Activated CD4-positive, alpha-beta T cell treated with anti-CD3 and anti-CD28 coated beads for 48 hours (primary cell): Measurements from ENCODE around the gene TALDO1.
"Not testable (repeated sequence)": the region's sequence is repeated elsewhere in the genome, so short reads cannot be mapped to it uniquely, and the experiment has no call there.

Experiments
- DNase-seq: peaks from one replicate; pipeline ENCODE4 v3.0.0-alpha.2; 2020

Gene TALDO1

DNA sequence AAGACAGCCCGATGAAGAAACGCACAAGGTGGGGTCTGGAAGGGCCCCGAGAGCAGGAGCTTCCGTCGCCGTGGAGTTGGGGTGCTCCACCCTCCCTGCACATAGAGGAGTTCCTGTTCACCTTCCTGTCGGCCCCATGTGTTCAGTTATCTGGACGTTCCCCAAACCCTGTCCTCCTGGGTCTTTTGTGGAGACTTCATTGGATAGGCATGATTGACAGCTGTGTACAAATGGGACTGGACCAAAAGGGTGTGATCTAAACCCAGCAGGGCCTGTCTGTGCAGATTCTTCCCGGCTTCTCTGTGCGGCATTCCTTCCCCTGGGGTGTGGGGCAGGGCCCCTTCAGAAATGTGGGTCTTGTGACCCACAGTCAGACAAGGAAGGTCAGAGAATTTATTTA lies 9.4 kb upstream of the TALDO1 start:
- DNase-seq, result not testable (repeated sequence)

DNA sequence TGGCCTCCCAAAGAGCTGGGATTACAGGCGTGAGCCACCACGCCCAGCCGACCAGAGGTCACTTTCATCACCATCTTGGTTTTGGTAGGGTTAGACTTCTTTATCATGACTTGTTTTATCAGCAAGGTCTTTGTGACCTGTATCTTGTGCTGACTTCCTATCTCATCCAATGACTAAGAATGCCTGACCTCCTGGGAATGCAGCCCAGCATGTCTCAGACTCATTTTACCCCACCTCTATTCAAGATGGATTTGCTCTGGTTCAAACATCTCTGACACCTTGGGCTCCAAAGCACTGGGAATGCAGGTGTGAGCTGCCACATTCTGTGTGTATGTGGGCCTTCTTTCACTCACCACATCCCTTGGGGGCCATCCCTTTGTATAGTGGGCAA lies 5.1 kb upstream of the TALDO1 start:
- DNase-seq, result no peak

DNA sequence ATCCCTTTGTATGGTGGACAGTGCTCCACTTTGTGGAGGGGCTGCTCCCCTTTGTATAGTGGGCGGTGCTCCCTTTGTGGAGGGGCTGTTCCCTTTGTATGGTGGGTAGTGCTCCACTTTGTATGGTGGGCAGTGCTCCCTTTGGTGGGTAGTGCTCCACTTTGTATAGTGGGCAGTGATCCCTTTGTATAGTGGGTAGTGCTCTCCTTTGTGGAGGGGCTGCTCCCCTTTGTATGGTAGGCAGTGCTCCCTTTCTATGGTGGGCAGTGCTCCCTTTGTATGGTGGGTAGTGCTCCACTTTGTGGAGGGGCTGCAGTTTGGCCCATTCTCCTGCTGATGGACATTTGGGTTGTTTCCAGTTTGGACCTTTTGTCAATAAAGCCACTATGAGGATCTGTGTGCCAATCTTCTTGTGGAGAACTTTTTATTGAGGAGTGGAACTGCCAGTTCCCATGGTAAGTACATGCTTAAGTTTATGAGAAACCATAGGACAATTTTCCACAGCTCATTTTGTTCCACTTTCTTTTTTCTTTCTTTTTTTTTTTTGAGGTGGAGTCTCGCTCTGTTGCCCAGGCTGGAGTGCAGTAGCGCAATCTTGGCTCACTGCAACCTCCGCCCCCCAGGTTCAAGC lies 4.6 kb upstream of the TALDO1 start:
- no peak for DNase-seq

DNA sequence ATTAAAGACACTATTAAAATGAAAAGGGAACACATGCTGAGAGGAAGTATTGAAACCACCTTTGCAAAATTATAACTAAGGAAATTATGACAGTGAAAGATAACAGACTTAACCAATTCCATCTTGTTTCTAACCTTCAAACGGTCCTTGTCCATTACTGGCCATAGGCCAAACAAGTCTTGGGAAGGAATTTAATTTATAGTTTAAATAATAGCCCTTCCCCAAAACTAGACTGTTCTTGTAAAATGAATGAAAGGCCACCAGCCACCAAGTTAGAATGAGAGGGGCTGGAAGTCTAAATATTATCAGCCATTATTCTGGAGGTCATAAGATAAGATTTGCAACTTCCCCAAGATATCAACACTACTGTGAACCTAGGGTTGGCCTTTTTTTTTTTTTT lies 1.8 kb upstream of the TALDO1 start:
- DNase-seq, result no peak

DNA sequence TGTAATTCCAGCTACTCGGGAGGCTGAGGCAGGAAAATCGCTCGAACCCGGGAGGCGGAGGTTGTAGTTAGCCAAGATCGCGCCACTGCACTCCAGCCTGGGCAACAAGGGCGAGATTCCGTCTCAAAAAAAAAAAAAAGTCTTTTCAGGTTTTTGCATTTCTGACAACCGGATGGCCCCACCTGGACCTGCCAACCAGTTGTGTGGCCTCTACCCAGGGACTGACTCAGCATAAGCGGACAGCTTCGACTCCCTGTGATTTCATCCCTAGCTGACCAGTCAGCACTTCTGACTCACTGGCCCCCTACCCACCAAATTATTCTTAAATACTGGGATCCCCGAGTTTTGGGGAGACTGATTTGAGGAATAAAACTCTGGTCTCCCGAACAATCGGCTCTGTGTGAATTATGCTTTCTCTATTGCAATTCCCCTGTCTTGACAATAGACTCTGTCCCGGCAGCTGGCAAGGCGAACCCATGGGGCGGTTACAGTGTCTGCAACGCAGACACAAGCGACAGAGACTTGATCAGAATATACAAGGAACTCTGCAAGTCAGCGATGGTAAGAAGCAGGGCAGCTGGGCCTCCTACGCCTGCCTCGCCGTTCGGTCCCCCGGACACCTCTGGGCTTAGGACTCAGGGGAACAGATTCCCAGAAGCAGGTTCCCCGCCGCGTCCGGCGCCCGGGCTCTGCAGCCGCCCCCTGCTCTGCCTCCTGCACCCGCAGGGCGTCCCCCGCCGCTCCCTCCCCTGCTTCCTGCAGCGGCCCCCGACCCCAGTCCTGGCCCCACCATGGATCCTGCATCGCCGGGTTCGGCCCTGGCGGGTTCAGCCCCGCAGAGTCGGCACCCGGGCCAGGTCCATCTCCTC lies 741 bp upstream of the TALDO1 start:
- peak; percentile 58 for DNase-seq

DNA sequence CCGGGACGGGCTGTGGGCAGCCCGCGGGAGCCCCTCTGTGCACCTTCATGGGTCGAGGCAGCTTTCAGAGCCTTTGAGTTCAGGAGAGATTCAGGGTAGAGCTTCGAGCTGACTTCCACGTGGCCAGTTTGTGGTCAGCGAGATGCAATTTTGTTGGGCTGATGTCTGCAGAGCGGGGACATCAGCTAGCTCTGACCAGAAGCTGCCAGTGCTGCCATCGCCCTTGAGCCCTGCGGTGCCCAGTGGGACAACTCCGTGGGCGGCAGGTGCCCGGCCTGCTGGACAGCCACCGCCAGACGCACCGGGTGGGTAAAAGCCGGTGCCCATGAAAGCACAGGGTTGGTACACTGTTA lies 719 bp downstream of the TALDO1 start:
- no peak for DNase-seq

DNA sequence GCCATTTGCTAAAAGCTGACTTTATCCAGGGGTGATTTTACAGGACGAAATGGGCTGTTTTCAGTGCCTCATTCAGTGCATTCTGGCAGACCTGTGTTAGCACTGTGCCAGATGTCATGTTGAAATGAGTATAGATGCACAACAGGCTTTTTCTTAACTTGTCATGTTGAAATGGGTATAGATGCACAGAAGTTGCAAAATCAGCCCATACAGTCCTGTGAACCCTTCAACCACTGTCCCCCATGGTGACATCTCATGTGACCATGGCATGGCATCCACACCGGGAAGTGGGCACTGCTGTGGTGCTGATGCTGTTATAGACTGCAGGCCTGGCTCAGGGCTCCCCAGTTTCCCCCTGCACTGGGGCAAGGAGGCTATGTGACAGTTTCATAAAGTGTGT lies 2.5 kb downstream of the TALDO1 start:
- no peak for DNase-seq

DNA sequence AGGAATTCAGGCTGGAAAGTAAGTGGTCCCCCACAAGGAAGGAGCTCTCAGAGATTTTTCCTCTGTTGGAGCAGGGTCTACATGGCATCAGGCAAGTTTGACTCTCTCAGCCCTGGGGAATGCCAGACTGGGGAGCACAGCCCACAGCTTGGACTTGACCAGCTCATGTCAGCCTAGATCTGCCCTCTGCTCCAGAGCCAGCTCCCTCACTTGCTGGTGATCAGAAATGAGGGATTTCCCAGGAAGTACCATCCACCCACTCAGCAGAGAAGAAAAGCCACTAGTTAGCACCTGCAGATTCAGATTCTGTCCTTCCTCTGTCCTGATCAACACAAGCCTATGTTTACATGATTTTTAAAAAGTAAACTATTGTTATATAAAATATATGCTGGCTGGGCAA lies 13.0 kb downstream of the TALDO1 start:
- DNase-seq, result no peak

DNA sequence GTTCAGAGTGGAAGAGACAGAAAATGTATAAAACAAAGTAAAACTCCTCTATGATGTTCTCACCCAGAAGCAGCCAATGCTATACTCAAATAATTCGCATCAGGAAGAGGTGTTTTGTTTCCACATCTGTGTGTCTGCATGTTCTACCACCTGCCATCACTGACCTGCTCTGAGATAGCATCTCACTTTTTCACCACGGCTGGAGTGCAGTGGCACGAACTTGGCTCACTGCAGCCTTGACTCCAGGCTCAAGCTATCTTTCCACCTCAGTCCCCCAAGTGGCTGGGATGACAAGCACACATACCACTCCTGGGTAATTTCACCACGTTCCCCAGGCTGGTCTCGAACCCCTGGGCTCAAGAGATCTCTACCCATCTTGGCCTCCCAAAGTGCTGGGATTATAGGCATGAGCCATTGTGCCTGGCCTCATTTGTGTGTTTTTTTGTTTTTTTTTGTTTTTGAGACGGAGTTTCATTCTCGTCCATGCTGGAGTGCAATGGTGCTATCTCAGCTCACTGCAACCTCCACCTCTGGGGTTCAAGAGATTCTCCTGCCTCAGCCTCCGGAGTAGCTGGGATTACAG lies 14.4 kb downstream of the TALDO1 start:
- no peak for DNase-seq

DNA sequence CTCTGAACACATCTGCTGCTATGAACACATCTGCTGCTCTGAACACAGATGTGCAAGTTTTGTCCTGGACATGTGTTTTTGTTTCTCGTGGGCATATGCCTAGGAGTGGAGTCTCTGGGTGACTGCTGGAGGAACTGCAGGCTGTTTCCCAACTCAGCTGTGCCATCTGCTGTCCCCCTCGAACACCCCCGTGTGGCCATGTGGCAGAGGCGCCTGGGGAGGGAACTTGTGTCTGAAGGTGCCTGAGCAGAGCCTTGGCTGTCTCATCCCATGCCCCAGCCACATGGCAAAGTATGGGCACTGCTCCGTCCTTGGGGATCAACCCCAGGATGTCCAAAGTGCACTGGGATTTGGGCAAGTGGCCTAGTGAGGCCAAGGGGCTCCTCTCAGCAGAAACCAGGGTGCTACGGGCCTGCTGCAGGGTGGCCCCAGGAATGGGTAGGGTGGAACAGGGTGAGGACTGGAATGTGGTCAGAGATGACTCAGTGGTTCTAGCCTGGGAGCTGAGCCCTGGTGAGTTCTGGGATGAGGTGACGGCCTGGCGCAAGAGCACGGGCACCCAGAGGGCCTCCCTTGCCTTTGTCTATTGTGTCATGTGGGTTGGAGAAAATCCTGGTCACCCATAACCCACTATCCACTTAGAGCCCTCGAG lies 15.3 kb downstream of the TALDO1 start:
- peak; percentile 39 for DNase-seq

DNA sequence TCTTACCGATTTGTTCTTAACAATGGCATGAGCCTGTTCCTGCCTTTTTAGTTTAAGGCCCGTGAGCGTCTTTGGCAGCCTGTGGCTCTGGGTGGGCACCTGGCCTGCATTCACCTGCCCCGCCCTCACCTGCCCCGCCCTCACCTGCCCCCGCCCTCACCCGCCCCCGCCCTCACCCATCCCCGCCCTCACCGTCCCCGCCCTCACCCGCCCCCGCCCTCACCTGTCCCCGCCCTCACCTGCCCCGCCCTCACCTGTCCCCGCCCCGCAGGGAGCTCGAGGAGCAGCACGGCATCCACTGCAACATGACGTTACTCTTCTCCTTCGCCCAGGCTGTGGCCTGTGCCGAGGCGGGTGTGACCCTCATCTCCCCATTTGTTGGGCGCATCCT lies 15.8 kb downstream of the TALDO1 start:
- DNase-seq, result no peak

DNA sequence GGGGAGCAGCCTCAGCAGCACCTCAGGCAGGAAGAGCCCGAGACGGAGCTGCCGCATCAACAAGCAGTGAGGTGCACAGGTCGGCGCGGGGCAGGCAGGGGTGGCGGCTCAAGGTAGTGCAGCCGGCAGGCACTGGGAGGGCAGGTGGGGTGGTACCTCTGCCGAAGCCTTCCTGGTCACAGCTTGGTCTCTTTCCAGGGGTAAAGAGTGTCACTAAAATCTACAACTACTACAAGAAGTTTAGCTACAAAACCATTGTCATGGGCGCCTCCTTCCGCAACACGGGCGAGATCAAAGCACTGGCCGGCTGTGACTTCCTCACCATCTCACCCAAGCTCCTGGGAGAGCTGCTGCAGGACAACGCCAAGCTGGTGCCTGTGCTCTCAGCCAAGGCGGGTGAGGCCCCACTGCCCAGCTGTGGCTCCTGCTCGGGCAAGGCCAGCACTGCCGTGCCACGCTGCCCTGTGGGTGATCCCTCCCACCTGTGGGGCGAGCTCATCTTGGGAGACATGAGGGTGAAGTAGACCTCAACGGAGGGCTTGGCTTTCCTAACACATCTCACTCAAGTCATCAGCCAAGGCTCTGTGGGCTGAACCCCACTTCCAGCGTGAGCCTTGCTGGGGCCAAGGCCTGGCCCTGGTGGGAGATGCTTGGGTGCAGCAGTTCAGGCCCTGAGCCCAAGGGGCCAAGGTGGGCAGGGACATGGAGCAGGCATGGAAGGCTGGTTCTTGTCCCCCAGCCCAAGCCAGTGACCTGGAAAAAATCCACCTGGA lies 16.5 kb downstream of the TALDO1 start:
- DNase-seq, result no peak

DNA sequence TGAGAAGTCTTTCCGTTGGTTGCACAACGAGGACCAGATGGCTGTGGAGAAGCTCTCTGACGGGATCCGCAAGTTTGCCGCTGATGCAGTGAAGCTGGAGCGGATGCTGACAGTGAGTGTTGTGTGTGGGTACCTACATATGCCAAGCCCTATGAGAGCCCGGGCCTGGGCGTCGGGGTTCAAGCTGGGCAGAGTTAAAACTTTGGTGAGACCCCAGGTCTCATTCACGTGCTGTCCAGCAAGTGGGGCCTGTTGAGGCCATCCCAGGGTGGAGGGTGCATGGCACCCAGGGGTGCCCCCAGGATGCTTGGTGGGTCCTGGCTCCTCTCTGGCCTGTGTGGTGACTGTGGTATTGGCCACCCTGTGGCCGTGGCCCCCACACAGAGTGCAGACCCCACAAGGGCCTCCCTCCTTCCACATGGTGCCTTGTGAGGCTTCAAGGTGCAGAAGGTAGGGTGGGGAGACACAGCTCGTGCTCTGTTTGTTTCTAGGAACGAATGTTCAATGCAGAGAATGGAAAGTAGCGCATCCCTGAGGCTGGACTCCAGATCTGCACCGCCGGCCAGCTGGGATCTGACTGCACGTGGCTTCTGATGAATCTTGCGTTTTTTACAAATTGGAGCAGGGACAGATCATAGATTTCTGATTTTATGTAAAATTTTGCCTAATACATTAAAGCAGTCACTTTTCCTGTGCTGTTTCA lies 17.2 kb downstream of the TALDO1 start:
- no peak for DNase-seq

DNA sequence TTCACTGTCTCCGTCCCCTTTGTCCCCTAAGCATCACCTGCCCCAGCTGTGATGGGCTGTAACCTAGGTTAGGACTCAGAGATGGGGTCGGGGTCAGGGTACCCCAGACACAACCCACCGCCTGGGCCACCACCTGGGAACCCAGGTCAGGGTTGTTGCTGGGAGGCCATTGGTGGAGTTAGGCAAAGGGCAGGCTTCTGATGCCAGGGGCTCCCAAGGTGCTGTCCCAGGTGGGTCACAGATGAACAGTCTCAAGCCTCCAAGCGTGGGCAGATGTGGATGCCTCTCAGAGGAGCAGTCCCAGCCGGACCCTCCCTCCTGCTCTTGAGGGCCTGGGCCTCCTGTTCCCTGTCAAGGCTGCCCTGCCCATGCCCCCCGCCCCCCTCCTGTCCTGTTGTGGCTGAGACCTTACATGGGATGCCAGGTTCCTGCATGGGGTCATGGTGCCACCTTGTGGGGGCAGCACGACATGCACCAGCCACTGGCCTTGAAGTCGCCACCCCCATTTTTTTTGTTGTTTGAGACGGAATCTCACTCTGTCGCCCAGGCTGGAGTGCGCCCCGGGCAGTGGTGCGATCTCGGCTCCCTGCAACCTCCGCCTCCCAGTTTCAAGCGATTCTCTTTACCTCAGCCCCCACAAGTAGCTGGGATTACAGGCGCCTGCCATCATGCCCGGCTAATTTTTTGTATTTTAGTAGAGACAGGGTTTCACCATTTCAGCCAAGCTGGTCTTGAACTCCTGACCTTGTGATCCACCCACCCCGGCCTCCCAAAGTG lies 17.9 kb downstream of the TALDO1 start:
- peak; percentile 74 for DNase-seq

DNA sequence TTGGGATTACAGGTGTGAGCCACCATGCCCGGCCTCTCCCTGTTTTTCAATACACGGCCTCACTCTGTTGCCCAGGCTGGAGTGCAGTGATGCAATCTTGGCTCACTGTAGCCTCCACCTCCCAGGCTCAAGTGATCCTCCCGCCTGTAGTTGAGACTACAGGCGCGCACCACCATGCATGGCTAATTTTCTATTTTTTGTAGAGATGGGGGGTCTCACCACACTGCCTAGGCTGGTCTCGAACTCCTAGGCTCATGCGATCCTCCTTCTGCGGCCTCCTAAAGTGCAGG lies 18.5 kb downstream of the TALDO1 start:
- no peak for DNase-seq

DNA sequence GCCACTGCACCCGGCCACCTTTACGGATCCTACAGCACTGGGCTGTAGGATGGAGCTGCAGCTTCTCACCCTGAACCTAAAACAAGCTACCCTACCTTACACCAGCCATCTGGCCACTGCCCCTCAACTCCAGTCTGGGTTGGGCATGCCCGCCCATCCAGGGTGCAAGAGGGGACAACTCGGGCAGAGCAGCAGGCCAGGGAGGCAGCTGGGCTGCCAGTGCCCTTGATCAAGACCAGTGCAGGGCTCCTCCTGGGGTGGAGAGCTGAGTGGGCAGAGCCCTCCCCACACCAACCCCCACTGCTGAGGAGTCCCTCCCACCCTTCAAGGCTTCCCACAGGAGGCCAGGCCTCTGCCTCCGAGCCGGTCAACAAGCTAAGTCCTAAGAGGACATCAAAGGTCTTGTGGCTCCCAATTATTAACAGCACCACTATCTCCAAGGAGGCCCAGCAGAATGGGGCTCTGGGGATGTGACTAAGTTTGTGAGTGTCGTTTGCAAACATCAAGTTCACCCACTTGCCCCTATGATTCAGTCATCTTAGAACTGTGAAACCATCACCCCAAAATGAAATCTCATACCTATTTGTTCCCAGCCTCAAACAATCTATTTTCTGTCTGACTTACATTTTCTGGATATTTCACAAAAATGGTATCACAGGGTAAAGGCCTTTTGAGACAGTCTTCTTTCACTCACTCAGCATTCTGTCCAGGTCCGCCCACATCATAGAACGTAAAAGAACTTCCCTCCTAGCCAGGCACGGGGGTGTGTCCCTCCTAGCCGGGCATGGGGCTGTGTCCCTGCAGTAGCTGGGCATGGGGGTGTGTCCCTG lies 19.1 kb downstream of the TALDO1 start:
- no peak for DNase-seq

DNA sequence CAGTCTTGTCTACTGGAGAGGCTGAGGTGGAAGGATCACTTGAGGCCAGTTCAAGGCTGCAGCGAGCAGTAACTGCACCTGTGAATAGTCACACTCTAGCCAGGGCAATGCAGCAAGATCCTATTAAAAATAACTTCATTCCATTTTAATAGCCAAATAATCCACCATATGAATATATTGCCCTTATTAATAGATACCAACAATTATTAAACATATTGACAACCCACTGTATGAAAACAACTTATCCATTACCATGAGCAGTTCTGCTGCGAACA lies 19.6 kb downstream of the TALDO1 start:
- no peak for DNase-seq

DNA sequence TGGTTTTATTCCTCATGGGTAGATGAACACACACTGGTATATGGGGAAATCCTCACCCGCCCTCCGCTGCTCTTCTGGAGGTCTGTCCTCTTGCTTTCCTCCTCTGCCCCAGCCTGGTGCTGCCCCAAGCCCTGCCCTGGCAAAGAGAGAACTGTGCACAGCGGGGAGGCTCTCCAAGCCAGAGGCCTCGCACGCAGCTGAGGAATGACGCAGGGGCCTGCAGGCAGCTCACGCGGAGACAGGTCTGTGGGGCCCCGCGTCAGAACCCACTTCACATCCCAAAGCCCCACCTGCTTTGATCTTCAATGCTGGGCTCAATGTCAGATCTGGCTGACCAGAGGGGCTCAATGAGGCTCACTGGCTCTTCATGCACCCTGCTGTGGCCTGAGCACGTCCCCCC lies 20.0 kb downstream of the TALDO1 start:
- DNase-seq, result no peak

DNA sequence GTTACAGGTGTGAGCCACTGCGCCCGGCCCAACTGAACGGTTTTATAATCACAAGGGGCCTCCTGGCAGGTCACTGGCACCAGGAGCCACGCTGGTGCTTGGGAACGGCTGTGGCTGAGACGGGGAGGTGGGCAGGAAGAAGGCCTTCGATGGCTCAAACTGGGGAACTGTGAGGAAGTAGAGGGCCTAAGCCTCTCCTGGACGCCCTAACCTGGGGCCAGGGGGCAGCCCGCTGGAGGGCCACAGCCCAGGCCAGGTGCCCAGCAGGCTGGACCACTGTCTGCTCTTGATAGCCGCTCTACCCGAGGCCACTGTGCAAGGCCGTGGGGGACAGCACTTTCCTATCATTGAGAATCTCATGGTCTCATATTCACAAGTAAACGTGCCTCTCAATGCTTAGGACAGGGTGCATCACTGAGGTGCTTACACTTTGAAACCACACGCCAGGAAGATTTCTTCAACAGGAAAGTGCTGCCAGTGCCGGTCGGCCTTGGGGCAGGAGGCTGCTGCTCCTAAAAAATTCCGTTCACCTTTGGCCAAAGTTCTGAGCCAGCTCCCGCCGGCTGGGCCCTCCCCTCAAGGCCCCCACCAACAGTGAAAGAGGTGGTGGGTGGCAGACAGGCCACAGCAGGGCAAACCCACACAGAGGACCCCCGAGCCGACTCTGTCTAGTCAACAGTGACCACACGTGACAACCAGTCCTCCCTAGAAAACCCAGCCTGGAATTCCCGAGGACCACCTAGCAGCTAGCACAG lies 22.8 kb downstream of the TALDO1 start:
- DNase-seq, result no peak
